CD4-positive, alpha-beta T cell treated with Interleukin-2 at 100 ng/mL for 4 hours (primary cell): ENCODE results near the gene LGR6.
"Not testable (repeated sequence)": the region's sequence is repeated elsewhere in the genome, so short reads cannot be mapped to it uniquely, and the experiment has no call there.

Experiments used
- DNase-seq: peaks from one replicate; pipeline ENCODE4 v3.0.0-alpha.2; 2020; ENCODE audit warnings: low spot score

The LGR6 gene

GRCh38 chr1:202160377-202160940, 33.1 kb upstream of the LGR6 start, which contains the start of gene PTPN7:
Gene PTPN7, minus strand, starts transcription at chr1:202160602. Its CDS starts 1,200 bp downstream, at chr1:202159402.
- DNase-seq, result peak; percentile 76

- DNase-seq, result no peak
Observed at GRCh38 chr1:202161151-202162046, 32.2 kb upstream of the LGR6 start.

DNA sequence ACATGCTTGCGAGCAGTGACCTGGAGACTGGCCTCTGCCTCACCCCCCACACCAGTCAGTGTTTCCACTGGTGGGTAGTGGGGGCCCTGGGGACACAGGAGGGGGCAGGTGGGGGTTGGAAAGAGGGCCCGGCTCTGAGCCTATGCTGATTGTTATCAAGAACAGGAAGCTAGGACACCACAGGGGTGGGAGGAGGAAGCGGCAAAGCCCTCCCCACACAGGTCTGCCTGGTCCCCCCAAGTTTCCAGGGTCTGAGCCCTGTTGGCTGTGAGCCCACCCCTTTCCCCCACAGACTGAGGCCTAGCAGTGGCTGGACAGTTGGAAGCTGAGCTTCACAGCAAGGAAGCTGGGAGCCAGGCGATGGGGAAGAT, 31.6 kb upstream of the LGR6 start:
- DNase-seq, result peak; percentile 28

- peak; percentile 40 for DNase-seq
Observed at GRCh38 chr1:202162418-202163280, 30.9 kb upstream of the LGR6 start.

- DNase-seq, result no peak
Observed at GRCh38 chr1:202163281-202164270, 30.0 kb upstream of the LGR6 start.

- peak; percentile 77 for DNase-seq
Observed at GRCh38 chr1:202164271-202165037, 29.1 kb upstream of the LGR6 start.

GRCh38 chr1:202165267-202165941, 28.2 kb upstream of the LGR6 start:
- no peak for DNase-seq

- DNase-seq, result no peak
Observed at GRCh38 chr1:202165942-202166843, 27.4 kb upstream of the LGR6 start.

GRCh38 chr1:202167054-202167453, 26.5 kb upstream of the LGR6 start:
- DNase-seq, result not testable (repeated sequence)

DNA sequence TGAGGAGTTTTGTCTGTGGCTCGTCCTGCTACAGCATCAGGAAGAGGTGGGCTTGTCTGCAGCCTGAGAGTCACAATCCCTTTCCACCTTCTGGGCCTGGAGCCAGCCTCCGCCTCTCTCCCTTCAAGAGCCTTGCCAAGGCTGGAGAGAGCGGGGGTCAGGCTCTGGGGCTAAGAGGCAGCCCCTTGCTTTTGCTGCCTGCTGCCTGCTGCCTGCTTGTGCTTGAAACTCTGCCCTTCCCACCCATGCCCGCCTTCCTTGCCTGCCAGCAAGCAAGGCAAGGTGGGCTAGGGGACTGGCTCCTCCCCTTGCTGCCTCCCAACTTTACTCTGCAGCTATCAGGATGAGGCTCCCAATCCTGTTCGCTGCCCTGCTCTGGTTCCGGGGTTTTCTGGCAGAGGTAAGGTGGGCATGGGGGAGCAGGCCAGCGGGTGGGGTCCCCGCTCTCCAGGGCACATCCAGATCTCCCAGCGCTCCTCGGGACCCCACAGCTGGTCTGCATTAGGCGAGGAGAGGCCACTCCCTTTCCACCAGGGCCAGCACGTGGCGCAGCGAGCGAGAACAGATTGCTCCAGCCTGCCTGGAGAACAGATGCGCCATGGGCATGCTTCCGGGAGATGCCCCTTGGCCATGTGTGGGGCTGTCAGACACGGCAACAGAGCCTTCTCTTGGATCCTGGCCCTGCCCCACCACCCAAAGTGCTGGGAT, 25.7 kb upstream of the LGR6 start:
- DNase-seq, result no peak

- no peak for DNase-seq
Observed at GRCh38 chr1:202168861-202169260, 24.7 kb upstream of the LGR6 start.

- no peak for DNase-seq
Observed at GRCh38 chr1:202170726-202171125, 22.9 kb upstream of the LGR6 start.

DNA sequence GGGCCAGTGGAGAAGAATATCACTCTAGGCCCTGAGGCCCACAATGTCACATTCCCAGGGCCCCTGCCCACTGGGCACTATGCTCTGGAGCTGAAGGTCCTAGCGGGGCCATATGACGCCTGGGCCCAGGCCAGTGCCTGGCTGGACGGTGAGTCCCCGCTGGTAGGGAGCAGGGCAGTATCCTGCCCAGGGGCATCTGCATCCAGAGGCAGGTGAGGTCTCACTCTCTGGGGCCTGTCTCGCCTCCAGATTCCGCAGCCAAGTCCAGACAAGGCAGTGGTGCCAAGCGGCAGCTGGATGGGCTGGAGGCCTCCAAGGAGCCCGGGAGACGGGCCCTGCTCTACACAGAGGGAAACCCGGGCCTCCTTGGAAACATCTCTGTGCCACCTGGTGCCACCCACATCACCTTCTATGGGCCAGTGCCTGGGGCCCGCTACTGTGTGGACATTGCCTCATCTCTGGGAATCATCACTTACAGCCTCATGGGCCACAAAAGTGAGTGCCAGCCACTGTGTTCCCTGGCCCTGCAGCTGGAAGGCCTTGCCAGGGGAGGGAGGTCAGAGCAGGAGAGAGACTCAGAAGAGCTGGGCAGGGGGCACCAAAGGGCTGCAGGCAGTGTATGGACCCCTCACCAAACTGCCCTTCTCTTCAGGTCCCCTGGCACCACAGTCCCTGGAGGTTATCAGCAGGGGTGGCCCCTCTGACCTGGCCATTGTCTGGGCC, 22.1 kb upstream of the LGR6 start:
- DNase-seq, result no peak

GRCh38 chr1:202172015-202172355, 21.6 kb upstream of the LGR6 start:
- no peak for DNase-seq

GRCh38 chr1:202173993-202174392, 19.6 kb upstream of the LGR6 start:
- DNase-seq, result no peak

GRCh38 chr1:202176949-202177927, 16.4 kb upstream of the LGR6 start:
- DNase-seq, result no peak
